HG03354 (cell line): Measurements from ENCODE around the gene MYO1D.

ENCODE experiments used
- ATAC-seq: cut with Tn5 transposase; IDR thresholded peaks from one replicate; pipeline ENCODE4 v1.9.1; 2021; ENCODE audit warnings: mild to moderate bottlenecking; ENCODE audit not compliant: unreplicated experiment, poor library complexity, severe bottlenecking

The MYO1D gene

GRCh38 chr17:32701871-32702270 lies 175.1 kb downstream of the MYO1D start:
- ATAC-seq, result no peak

- ATAC-seq, result no peak
These were observed 177.7 kb downstream of the MYO1D start for GRCh38 chr17:32699247-32699646.

GRCh38 chr17:32697728-32698625 lies 178.9 kb downstream of the MYO1D start:
- ATAC-seq, result no peak

GRCh38 chr17:32696426-32696825 lies 180.5 kb downstream of the MYO1D start:
- no peak for ATAC-seq

- no peak for ATAC-seq
These were observed 181.1 kb downstream of the MYO1D start for GRCh38 chr17:32695864-32696263.

- ATAC-seq, result no peak
These were observed 183.6 kb downstream of the MYO1D start for GRCh38 chr17:32693194-32693897.

GRCh38 chr17:32692179-32692578 lies 184.7 kb downstream of the MYO1D start:
- ATAC-seq, result no peak

- ATAC-seq, result no peak
These were observed 187.6 kb downstream of the MYO1D start for GRCh38 chr17:32689348-32689747.

GRCh38 chr17:32688221-32688620 lies 188.7 kb downstream of the MYO1D start:
- no peak for ATAC-seq

- ATAC-seq, result no peak
These were observed 192.6 kb downstream of the MYO1D start for GRCh38 chr17:32684087-32684958.

GRCh38 chr17:32673964-32674363 lies 203.0 kb downstream of the MYO1D start:
- ATAC-seq, result no peak

- ATAC-seq, result no peak
These were observed 204.2 kb downstream of the MYO1D start for GRCh38 chr17:32672711-32673110.

- no peak for ATAC-seq
These were observed 205.0 kb downstream of the MYO1D start for GRCh38 chr17:32671896-32672295.

- ATAC-seq, result no peak
These were observed 211.9 kb downstream of the MYO1D start for GRCh38 chr17:32664936-32665583.

- no peak for ATAC-seq
These were observed 216.4 kb downstream of the MYO1D start for GRCh38 chr17:32660496-32660985.

- ATAC-seq, result no peak
These were observed 217.5 kb downstream of the MYO1D start for GRCh38 chr17:32659419-32659842.

GRCh38 chr17:32658470-32659418 lies 218.2 kb downstream of the MYO1D start:
- no peak for ATAC-seq

GRCh38 chr17:32656886-32657285 lies 220.0 kb downstream of the MYO1D start:
- no peak for ATAC-seq
